Esophagus squamous epithelium (tissue), 5 donors: Measurements from ENCODE around the gene PLCB3. TPM values are rescaled to one million over a fixed set of nuclear protein-coding genes. Genes with fewer than 3 reads are reported as not detected.

Source experiments
- DNase-seq: peaks from one replicate; lab custom pipeline; 2025; lab: John Stamatoyannopoulos, UW
- H3K27ac ChIP-seq, 4 donors: fragments of 200-600 bp; sonication (generic); one replicate each; pipeline ENCODE4 v1.5.1; 2016 to 2019; ENCODE audit warnings: mild to moderate bottlenecking in 1 of 4
- H3K27me3 ChIP-seq, 4 donors: fragments of 200-600 bp; sonication (generic); 1 replicate in 3 of 4; 2 replicates in 1 of 4; pipeline versions ENCODE4 v1.5.1 to v1.6.0; 2017 to 2021; ENCODE audit warnings: antibody characterized with exemption in 1 of 4
- H3K36me3 ChIP-seq, 3 donors: fragments of 200-600 bp; sonication (generic); one replicate each; pipeline ENCODE4 v1.5.1; 2016 to 2019
- H3K4me1 ChIP-seq, 3 donors: fragments of 200-600 bp; sonication (generic); one replicate each; pipeline ENCODE4 v1.5.1; 2017 to 2019
- H3K4me3 ChIP-seq, 4 donors: fragments of 200-600 bp; sonication (generic); 1 replicate in 3 of 4; 2 replicates in 1 of 4; pipeline ENCODE4 v1.5.1; 2016 to 2019; ENCODE audit warnings: mild to moderate bottlenecking in 2 of 4, moderate library complexity in 1 of 4
- H3K9me3 ChIP-seq, 3 donors: fragments of 200-600 bp; sonication (generic); one replicate each; pipeline ENCODE4 v1.5.1; 2016 to 2019
- CTCF ChIP-seq, 6 experiments: fragments of 450-650 bp in 4 of 6; fragments of 200-600 bp in 2 of 6; sonication (generic) in 2 of 6; IDR thresholded peaks; one replicate each; pipeline ENCODE4 v1.5.1; 2016 to 2019; ENCODE audit warnings: antibody characterized with exemption in 6 of 6, mild to moderate bottlenecking in 4 of 6, moderate library complexity in 4 of 6
- POLR2A ChIP-seq, 4 donors: fragments of 450-650 bp; IDR thresholded peaks; one replicate each; pipeline ENCODE4 v1.6.1; 2017; ENCODE audit warnings: antibody characterized with exemption in 4 of 4, mild to moderate bottlenecking in 4 of 4, moderate library complexity in 3 of 4
- WGBS, 2 donors: methylation state at CpG; one replicate each; pipeline ENCODE4 v1.1.5; 2018; 5-methylcytosine and 5-hydroxymethylcytosine counted together
- intact Hi-C: fragments of 100-400 bp; cut with DNase I; formaldehyde crosslinking; loops from one replicate; pipeline ENCODE4 v1.15.0; 2022
- total RNA-seq, 4 donors: library from RNA; depleted of rRNA; stranded (reverse); fragments of >200 nt; gene quantifications; one replicate each; pipeline ENCODE4 v1.1.0, GENCODE V29; 2016
- donor health status: DM: yes; HTN: yes; CAD: no.

Gene PLCB3
- total RNA-seq, 4 donors from 2014 or later = 29.8 to 54.5 (median 42.4) TPM

DNA sequence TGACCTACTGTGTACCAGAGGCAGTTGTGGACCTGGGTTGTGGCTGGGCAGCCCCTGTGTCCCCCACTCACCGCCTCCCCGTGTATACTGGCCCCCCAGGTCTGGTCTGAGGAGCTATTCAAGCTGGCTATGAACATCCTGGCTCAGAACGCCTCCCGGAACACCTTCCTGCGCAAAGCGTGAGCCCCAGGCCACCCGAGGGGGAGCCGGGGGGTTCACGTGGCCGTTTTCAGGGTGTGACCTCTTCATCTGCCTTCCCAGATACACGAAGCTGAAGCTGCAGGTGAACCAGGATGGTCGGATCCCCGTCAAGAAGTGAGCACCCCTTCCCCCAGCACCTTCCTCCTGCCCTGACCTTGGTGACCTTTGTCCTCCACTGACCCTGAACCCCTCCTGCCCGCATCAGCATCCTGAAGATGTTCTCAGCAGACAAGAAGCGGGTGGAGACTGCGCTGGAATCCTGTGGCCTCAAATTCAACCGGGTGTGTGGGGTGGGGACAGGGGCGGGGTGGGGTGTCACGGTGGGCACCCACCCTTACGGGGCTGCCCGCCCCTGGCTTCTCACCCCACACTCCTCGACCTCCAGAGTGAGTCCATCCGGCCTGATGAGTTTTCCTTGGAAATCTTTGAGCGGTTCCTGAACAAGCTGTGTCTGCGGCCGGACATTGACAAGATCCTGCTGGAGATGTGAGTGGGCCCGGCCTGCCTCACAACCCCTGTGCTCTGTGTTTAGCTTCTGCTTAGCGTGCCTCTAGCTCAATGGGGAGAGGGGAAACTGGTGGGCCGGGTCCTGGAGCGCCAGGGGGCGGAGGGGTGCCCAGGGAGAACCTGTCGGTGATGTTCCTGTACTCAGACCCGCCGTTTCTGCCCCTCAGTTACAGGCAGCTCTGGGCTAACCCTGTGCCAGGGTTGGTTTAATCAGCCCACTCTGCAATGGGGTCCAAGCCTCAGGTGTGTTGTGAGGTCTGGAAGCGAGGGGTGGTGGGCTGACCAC lies 4.1 kb downstream of the PLCB3 start:
- Histone ChIP-seq H3K27me3 (no peaks in the 10 kb centered on the region), H3K9me3 (no peaks in the 10 kb centered on the region), H3K4me1 (peaks cover 21 to 50% (median 32%) of the 10 kb centered on the region in 3 donors), H3K36me3 (peaks cover 31 to 66% (median 32%) of the 10 kb centered on the region in 3 donors), H3K27ac (no peak overlapping the region), H3K4me3 (no peak overlapping the region)
- WGBS, 2 donors = 80 to 86% methylated on average over 5 to 22 of the region's 35 CpGs
- TF ChIP-seq CTCF (IDR thresholded peaks at IDR 0.05) (no peak), POLR2A (IDR thresholded peaks at IDR 0.05) (no peak)
- intact Hi-C loops = no loop called here
- DNase-seq = no peak

GRCh38 chr11:64256300-64256699 lies 5.0 kb downstream of the PLCB3 start:
- Histone ChIP-seq H3K9me3 (no peaks in the 10 kb centered on the region), H3K4me1 (peaks cover 16 to 41% (median 24%) of the 10 kb centered on the region in 3 donors), H3K36me3 (peaks cover 32 to 75% (median 34%) of the 10 kb centered on the region in 3 donors)

DNA sequence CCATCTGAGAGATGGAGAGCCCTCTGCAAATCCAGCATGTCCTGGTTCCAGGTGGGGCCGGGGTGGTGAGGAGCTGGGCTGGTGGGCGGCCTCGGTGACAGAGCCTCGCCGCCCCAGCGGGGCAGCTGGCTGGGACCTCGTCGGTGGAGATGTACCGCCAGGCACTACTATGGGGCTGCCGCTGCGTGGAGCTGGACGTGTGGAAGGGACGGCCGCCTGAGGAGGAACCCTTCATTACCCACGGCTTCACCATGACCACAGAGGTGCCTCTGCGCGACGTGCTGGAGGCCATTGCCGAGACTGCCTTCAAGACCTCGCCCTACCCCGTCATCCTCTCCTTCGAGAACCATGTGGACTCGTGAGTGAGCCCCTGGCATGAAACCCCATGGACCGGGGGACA lies 7.0 kb downstream of the PLCB3 start:
- intact Hi-C loops = no loop called here
- Histone ChIP-seq H3K4me3 (no peak overlapping the region), H3K27ac (no peak overlapping the region), H3K4me1 (peaks cover 4 to 31% (median 8%) of the 10 kb centered on the region in 3 donors), H3K27me3 (no peaks in the 10 kb centered on the region), H3K9me3 (no peaks in the 10 kb centered on the region), H3K36me3 (peaks cover 44 to 96% (median 52%) of the 10 kb centered on the region in 3 donors)
- TF ChIP-seq POLR2A (IDR thresholded peaks at IDR 0.05) = no peak
- TF ChIP-seq CTCF (IDR thresholded peaks at IDR 0.05) = no peak
- no peak for DNase-seq
- 85 to 90% methylated on average over 10 to 12 of the region's 24 CpGs for WGBS, 2 donors

More at GRCh38 chr11:64256300-64256699, 5.0 kb downstream of the PLCB3 start:
- no peak for DNase-seq
- H3K4me3 ChIP-seq = no peak overlapping the region
- WGBS, 2 donors = 89% methylated on average over 8 of the region's 15 CpGs; no CpG with 5 or more reads in 1 of the 2 donors
- TF ChIP-seq CTCF (IDR thresholded peaks at IDR 0.05) (no peak), POLR2A (IDR thresholded peaks at IDR 0.05) (no peak)
- H3K27ac ChIP-seq = no peak overlapping the region
- no peaks in the 10 kb centered on the region for H3K27me3 ChIP-seq
- intact Hi-C loops = no loop called here

GRCh38 chr11:64258946-64259532 lies 7.7 kb downstream of the PLCB3 start:
- peaks cover 51 to 100% (median 59%) of the 10 kb centered on the region in 3 donors for H3K36me3 ChIP-seq
- no peak for DNase-seq
- WGBS, 2 donors = 88 to 90% methylated on average over 15 to 19 of the region's 32 CpGs
- H3K27ac ChIP-seq = no peak overlapping the region
- H3K4me1 ChIP-seq = peaks cover 0 to 24% (median 1%) of the 10 kb centered on the region in 3 donors
- H3K9me3 ChIP-seq = no peaks in the 10 kb centered on the region
- intact Hi-C loops = no loop called here
- TF ChIP-seq CTCF (IDR thresholded peaks at IDR 0.05) = no peak
- H3K27me3 ChIP-seq = no peaks in the 10 kb centered on the region
- H3K4me3 ChIP-seq = no peak overlapping the region
